Transverse colon (tissue), 4 donors: Measurements from ENCODE around the gene KLHL17.

Experiments used
- CTCF ChIP-seq, 5 experiments: fragments of 200-600 bp in 3 of 5; fragments of 450-650 bp in 2 of 5; sonication (generic) in 3 of 5; IDR thresholded peaks; 1 replicate in 2 of 5; 2 replicates in 3 of 5; pipeline ENCODE4 v1.5.1; 2016 to 2017; ENCODE audit warnings: antibody characterized with exemption in 5 of 5, inconsistent platforms in 3 of 5, mild to moderate bottlenecking in 2 of 5, moderate library complexity in 1 of 5
- EP300 ChIP-seq: sonication (generic); formaldehyde crosslinking; IDR thresholded peaks from one replicate; pipeline ENCODE4 v1.6.1; 2017; ENCODE audit warnings: antibody characterized with exemption, low read depth
- POLR2A ChIP-seq: fragments of 450-650 bp; IDR thresholded peaks from one replicate; pipeline ENCODE4 v1.6.1; 2016; ENCODE audit warnings: antibody characterized with exemption, mild to moderate bottlenecking, moderate library complexity
- POLR2AphosphoS5 ChIP-seq, 3 donors: sonication (generic); formaldehyde crosslinking; IDR thresholded peaks; one replicate each; pipeline ENCODE4 v1.6.1; 2016; ENCODE audit warnings: antibody characterized with exemption in 3 of 3

DNA sequence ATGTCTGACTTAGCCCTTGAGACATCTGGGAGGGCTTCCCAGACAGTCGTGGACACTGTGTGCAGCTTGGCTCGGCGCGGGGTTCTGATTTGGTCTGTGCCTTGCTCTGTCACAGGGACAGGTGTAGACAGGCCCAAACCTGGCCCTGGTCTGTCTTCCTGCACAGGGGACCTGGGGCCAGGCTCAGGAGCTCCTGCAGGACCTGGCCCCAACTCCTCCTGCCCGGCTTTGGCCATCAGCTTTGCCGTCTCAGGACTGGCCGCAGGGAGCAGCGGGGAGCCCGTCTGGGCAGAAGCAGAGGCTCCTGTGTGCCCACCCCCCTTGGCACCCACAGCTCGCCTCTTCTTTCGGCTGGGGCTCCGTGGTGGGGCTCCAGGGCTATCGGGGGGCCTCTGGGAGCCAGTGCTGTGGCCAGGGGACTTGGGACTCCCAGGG, 19.8 kb downstream of the KLHL17 start:
- TF ChIP-seq CTCF (IDR thresholded peaks at IDR 0.05) (no peak), EP300 (no peak), POLR2AphosphoS5 (IDR thresholded peaks at IDR 0.05) (no peak), POLR2A (no peak)
